Left renal pelvis (tissue), 4 donors: ENCODE results near the gene ELK4. TPM values are rescaled to one million over a fixed set of nuclear protein-coding genes. Genes with fewer than 3 reads are reported as not detected.
"Not testable (repeated sequence)": the region's sequence is repeated elsewhere in the genome, so short reads cannot be mapped to it uniquely, and the experiment has no call there.

Source experiments
- DNase-seq, 4 donors: peaks; one replicate each; pipeline ENCODE4 v3.0.0-alpha.2; 2013; ENCODE audit warnings: low read depth in 4 of 4, low spot score in 3 of 4
- polyA plus RNA-seq, 4 donors: library from polyadenylated mRNA; unstranded; fragments of 120-200 nt; gene quantifications; one replicate each; pipeline ENCODE4 v1.2.1, GENCODE V29; 2013; ENCODE audit not compliant: insufficient read length in 4 of 4

Gene ELK4
- polyA plus RNA-seq, 4 donors, result 18.7 to 24.0 (median 21.8) TPM

GRCh38 chr1:205664399-205665017, 32.7 kb upstream of the ELK4 start:
- no peak for DNase-seq

- DNase-seq, result no peak
Measured at GRCh38 chr1:205663286-205663936, 31.6 kb upstream of the ELK4 start.

DNA sequence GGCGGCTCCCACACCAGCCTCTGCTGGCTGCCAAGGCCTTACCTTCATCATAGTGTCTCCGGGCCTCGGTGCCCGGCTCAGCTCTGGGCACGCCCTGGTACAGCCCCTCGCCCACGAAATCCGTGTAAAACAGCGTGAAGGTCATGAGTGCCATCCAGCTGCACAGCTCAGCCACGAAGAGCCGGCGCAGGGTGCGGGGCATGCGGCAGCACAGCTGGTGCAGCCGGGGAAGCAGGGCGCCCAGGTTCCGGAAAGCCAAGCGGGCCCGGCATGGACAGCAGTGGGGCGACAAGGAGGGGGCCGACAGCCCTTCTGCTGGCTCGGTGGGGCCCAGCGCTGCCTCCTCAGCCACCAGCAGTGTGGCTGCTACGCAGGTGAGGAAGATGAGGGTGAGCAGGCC, 31.0 kb upstream of the ELK4 start:
- DNase-seq, result no peak

DNA sequence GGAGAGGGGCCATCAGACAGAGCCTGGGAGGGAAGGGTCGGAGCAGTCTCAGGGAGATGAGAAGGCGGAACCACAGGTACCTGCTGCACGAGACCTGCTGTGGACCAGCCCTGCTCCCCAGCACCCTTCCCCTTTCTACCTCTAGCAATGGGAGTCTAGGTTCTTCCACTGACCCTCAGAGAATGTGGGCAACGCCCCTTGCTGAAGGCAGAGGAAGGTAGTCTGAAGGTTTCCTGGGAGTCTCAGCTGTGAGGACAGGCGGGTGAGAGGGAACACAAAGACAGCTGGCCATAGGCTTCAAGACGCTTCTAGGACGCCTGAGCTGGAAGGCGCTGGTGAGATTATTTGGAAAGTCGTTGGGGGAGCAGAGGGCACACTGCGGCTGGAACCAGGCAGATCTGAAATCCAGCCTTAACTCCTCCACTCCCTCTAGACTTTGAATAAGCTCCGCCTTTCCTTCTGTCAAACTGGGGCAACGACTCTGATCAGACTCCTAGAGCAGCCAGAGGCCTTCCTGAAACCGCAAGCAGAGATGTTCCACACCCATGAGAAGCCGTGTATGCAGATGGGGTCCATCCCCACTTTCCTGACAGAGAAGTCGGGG, 30.4 kb upstream of the ELK4 start:
- DNase-seq, result no peak

DNA sequence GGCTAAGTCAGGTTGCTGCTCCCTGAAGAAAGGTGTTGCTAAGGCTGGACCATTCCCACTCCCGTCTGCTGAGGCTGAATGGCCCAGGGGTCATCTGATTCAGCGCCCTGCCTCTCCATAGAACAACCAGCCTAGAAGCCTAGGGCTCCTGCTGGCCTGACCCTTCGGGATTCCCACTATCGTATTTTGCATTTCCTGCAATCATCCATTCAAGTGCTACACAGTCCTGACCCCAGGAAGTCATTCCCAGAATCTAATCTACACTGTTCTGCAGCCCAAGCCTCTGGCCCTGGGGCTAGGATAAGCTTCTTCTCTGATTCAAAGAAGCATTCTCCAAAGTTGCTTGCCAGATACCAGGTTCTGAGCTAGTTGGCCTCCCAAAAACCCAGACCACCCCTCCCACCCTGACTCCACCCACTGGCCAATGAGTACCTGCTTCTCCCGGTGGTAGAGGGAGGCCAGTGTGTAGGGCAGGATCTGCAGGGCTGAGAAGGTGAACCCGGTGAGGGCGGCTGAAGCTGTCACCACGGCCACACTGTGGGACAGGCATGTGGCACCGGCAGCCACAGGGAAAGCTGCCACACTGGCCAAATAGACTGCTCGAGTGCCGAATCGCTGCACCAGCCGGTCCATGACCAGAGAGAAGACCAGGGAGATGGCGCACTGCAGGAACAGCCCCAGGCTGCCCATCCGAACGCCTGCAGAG, 29.8 kb upstream of the ELK4 start:
- DNase-seq, result no peak

GRCh38 chr1:205660361-205660760, 28.6 kb upstream of the ELK4 start:
- DNase-seq, result no peak

- DNase-seq, result no peak
Measured at GRCh38 chr1:205658943-205659581, 27.3 kb upstream of the ELK4 start.

GRCh38 chr1:205656236-205656635, 24.4 kb upstream of the ELK4 start:
- DNase-seq, result no peak

DNA sequence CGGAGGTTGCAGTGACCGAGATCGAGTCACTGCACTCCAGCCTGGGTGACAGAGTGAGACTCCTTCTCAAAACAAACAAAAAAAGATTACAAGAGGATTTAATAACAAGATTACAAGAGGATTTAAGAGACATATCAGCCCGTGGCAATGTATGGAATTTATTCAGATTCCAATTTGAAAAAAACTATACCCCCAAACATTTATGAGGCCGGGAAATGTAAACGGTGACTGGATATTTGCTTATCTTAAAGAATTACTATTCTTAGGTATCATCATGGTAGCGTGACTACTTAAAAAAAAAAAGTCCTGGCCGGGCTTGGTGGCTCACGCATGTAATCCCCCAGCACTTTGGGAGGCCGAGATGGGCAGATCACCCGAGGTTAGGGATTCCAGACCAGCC, 21.2 kb upstream of the ELK4 start:
- DNase-seq, result no peak

- no peak for DNase-seq
Measured at GRCh38 chr1:205650241-205650640, 18.4 kb upstream of the ELK4 start.

- no peak for DNase-seq
Measured at GRCh38 chr1:205645519-205645918, 13.7 kb upstream of the ELK4 start.

- DNase-seq, result no peak
Measured at GRCh38 chr1:205642679-205643307, 11.0 kb upstream of the ELK4 start.

- no peak for DNase-seq
Measured at GRCh38 chr1:205639567-205639966, 7.8 kb upstream of the ELK4 start.

GRCh38 chr1:205637854-205638468, 6.2 kb upstream of the ELK4 start:
- no peak for DNase-seq

GRCh38 chr1:205636732-205637131, 4.9 kb upstream of the ELK4 start:
- no peak for DNase-seq

DNA sequence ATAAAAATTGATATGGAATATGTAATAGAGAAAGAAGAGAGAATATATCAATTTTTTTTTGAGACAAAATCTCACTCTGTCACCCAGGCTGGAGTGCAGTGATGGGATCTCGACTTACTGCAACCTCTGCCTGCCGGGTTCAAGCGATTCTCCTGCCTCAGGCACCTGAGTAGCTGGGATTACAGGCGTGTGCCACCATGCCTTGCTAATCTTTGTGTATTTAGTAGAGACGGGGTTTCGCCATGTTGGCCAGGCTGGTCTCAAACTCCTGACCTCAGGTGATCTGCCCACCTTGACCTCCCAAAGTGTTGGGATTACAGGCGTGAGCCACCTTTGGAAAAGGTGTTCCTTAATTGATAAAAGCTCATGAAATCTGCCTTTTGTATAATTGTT, 4.3 kb upstream of the ELK4 start:
- not testable (repeated sequence) for DNase-seq

DNA sequence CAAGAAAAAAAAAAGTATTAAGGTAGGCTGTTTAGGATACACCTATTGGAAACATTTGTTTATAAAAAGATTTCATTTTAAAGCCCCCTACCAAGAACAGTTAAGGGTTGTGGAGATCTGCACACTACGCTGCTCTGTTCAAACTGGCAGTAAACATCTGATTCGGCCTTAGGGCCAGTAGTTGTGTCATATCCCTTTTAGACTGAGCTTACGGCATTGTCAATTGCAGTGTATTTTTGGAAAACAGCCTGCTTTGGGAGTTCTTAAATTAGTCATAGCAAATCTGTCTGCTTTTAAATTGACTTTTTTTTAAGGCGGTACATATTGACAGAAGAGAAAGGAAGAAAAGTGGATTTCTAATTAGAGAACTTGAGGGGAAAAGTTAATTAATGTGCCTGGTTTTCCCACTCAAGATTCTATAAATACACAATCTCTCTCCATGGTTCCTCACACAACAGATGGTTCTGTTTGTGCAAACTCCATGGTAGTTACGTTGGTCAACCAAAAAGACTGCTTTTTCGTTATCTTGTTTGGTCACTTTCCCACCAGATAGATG, 1.7 kb upstream of the ELK4 start:
- DNase-seq, result no peak

- peak in 1 of 4 donors; percentile 27 for DNase-seq
Measured at GRCh38 chr1:205632669-205633169, 908 bp upstream of the ELK4 start.

- DNase-seq, result peak in 2 of 4 donors; percentile 70 to 73
Measured at GRCh38 chr1:205631010-205631767, 622 bp downstream of the ELK4 start.
